K562 (cell line): ENCODE data around the gene CBX3. TPM values are rescaled to one million over a fixed set of nuclear protein-coding genes. Genes with fewer than 3 reads are reported as not detected.
A peak's percentile ranks its signal among the peaks of the same experiment; 100 is the strongest.
"Not testable (repeated sequence)": the region's sequence is repeated elsewhere in the genome, so short reads cannot be mapped to it uniquely, and the experiment has no call there.

ENCODE experiments used
- ATAC-seq: fragments of 200-7000 bp; cut with Tn5 transposase; 3 replicates; pipeline ENCODE4 v1.9.1; 2020; ENCODE audit warnings: moderate library complexity
- BruUV-seq: library from RNA; stranded (reverse); fragments of 400-500 nt; replicated peaks from 2 replicates; lab custom pipeline; 2021; lab: Mats Ljungman, UMichigan
- CTCF ChIA-PET: fragments of 300-600 bp; formaldehyde crosslinking; extraction: SDS; loops from one replicate; lab custom pipeline; 2021; ENCODE audit warnings: low intra/inter-chr PET ratio; lab: Yijun Ruan, JAX
- POLR2A ChIA-PET: fragments of 300-600, 350-650 bp; sonication (Branson Sonifier 250); formaldehyde crosslinking; extraction: SDS; loops from one replicate; lab custom pipeline; 2021; ENCODE audit warnings: antibody characterized with exemption, inconsistent platforms; lab: Yijun Ruan, JAX
- DNase-seq, 4 experiments: peaks; one replicate each; pipeline versions ENCODE4 v3.0.0 to v3.0.0-alpha.2; 2011 to 2018; ENCODE audit warnings: low spot score in 3 of 4, mixed read lengths in 3 of 4; ENCODE audit errors: extremely low read depth in 1 of 4
- FAIRE-seq: peaks from 2 replicates; lab custom pipeline; 2011; peaks lifted over from hg19 to GRCh38; lab: Jason Lieb, UNC
- H2AFZ ChIP-seq: 2 replicates; pipeline ENCODE4 v1.6.0; 2011; ENCODE audit warnings: low read depth, low read length, control low read depth, inconsistent platforms
- H3K27ac ChIP-seq: fragments of 200-600 bp; 3 replicates; pipeline ENCODE4 v1.8.0; 2011; ENCODE audit warnings: low read depth, mild to moderate bottlenecking, control low read depth, inconsistent platforms, low read length, moderate library complexity, mixed read lengths; ENCODE audit errors: extremely low read depth
- H3K27me3 ChIP-seq, 2 experiments: fragments of 300-600 bp in 1 of 2; 2 replicates in 1 of 2; 3 replicates in 1 of 2; pipeline versions ENCODE4 v1.6.0 to v1.8.0; 2011; ENCODE audit warnings: inconsistent platforms in 2 of 2, low read length in 2 of 2, mild to moderate bottlenecking in 1 of 2, mixed read lengths in 1 of 2, moderate library complexity in 1 of 2; ENCODE audit not compliant: control insufficient read depth in 2 of 2, insufficient read depth in 2 of 2
- H3K36me3 ChIP-seq: fragments of 300-600 bp; 3 replicates; pipeline ENCODE4 v1.8.0; 2011; ENCODE audit warnings: mild to moderate bottlenecking, low read length, inconsistent platforms; ENCODE audit not compliant: control insufficient read depth, insufficient read depth
- H3K4me1 ChIP-seq, 2 experiments: fragments of 200-600 bp in 1 of 2; replicated peaks in 1 of 2; 2 replicates in 1 of 2; 3 replicates in 1 of 2; pipeline versions ENCODE4 v1.5.1 to v1.8.0; 2011; ENCODE audit warnings: inconsistent platforms in 2 of 2, low read length in 2 of 2, mild to moderate bottlenecking in 1 of 2, mixed read lengths in 1 of 2, moderate library complexity in 1 of 2; ENCODE audit not compliant: control insufficient read depth in 2 of 2, insufficient read depth in 2 of 2
- H3K4me2 ChIP-seq: 2 replicates; pipeline ENCODE4 v1.6.1; 2011; ENCODE audit warnings: low read length, control low read depth, inconsistent platforms, mixed read lengths; ENCODE audit not compliant: insufficient read depth
- H3K4me3 ChIP-seq: fragments of 200-600 bp; sonication (generic), shearing (Covaris generic); 2 replicates; pipeline ENCODE4 v1.5.1; 2016; ENCODE audit warnings: control low read depth, inconsistent platforms
- H3K79me2 ChIP-seq: fragments of 200-600 bp; 3 replicates; pipeline ENCODE4 v1.8.0; 2011; ENCODE audit warnings: low read length, inconsistent platforms; ENCODE audit not compliant: control insufficient read depth, insufficient read depth
- H3K9ac ChIP-seq, 2 experiments: 2 replicates each; pipeline versions ENCODE4 v1.6.0 to v1.6.1; 2011; ENCODE audit warnings: low read depth in 2 of 2, low read length in 2 of 2, control low read depth in 1 of 2, inconsistent platforms in 1 of 2, mild to moderate bottlenecking in 1 of 2, mixed read lengths in 1 of 2; ENCODE audit not compliant: insufficient read depth in 1 of 2
- H3K9me1 ChIP-seq: one replicate; pipeline ENCODE4 v1.6.0; 2011; ENCODE audit warnings: inconsistent platforms, mild to moderate bottlenecking, low read length, moderate library complexity; ENCODE audit not compliant: control insufficient read depth, insufficient read depth
- H3K9me3 ChIP-seq: replicated peaks from 2 replicates; pipeline ENCODE4 v1.5.1; 2011; ENCODE audit warnings: low read depth, low read length, inconsistent platforms; ENCODE audit not compliant: control insufficient read depth, insufficient read depth
- H4K20me1 ChIP-seq: replicated peaks from 2 replicates; pipeline ENCODE4 v1.6.1; 2011; ENCODE audit warnings: low read length, inconsistent platforms, mixed read lengths; ENCODE audit not compliant: control insufficient read depth, insufficient read depth
- ARID1B ChIP-seq: fragments of 450-650 bp; IDR thresholded peaks from 2 replicates; pipeline ENCODE4 v1.6.1; 2016; ENCODE audit warnings: antibody characterized with exemption, mild to moderate bottlenecking, inconsistent platforms
- C11orf30 ChIP-seq: fragments of 450-650 bp; IDR thresholded peaks from 2 replicates; pipeline ENCODE4 v1.6.1; 2016; ENCODE audit warnings: low read depth, mild to moderate bottlenecking
- CBFA2T2 ChIP-seq: fragments of 450-650 bp; conservative IDR thresholded peaks from 2 replicates; pipeline ENCODE4 v1.6.1; 2017; ENCODE audit warnings: mild to moderate bottlenecking
- CBFA2T3 ChIP-seq: fragments of 450-650 bp; IDR thresholded peaks from 2 replicates; pipeline ENCODE4 v1.6.1; 2017
- KDM1A ChIP-seq, 2 experiments: fragments of 450-650 bp; IDR thresholded peaks; 2 replicates each; pipeline ENCODE4 v1.6.1; 2016; ENCODE audit warnings: mild to moderate bottlenecking in 2 of 2
- MAFF ChIP-seq: IDR thresholded peaks from 2 replicates; pipeline ENCODE4 v1.6.1; 2012; ENCODE audit warnings: low read length, improper control_type of control experiment
- MAFG ChIP-seq: fragments of 450-650 bp; conservative IDR thresholded peaks from 2 replicates; pipeline ENCODE4 v1.6.1; 2016; ENCODE audit warnings: missing genetic modification characterization, missing compliant biosample characterization
- MAFK ChIP-seq: IDR thresholded peaks from 2 replicates; pipeline ENCODE4 v1.6.1; 2011; ENCODE audit warnings: low read length, improper control_type of control experiment
- MBD2 ChIP-seq: sonication (generic); IDR thresholded peaks from 2 replicates; pipeline ENCODE4 v1.6.1; 2016; ENCODE audit warnings: low read depth, borderline replicate concordance
- NCOR1 ChIP-seq: fragments of 450-650 bp; IDR thresholded peaks from 2 replicates; pipeline ENCODE4 v1.6.1; 2016; ENCODE audit warnings: mild to moderate bottlenecking, moderate library complexity
- NFIC ChIP-seq: fragments of 450-650 bp; IDR thresholded peaks from 2 replicates; pipeline ENCODE4 v1.6.1; 2017; ENCODE audit warnings: mild to moderate bottlenecking, inconsistent platforms
- RBBP5 ChIP-seq: fragments of 200-600 bp; sonication (generic); IDR thresholded peaks from 2 replicates; pipeline ENCODE4 v1.6.1; 2012; ENCODE audit warnings: borderline replicate concordance, mild to moderate bottlenecking, low read length, control low read depth, inconsistent platforms; ENCODE audit not compliant: insufficient read depth, poor library complexity, severe bottlenecking
- TRIM24 ChIP-seq, 2 experiments: fragments of 450-650 bp; IDR thresholded peaks; 2 replicates each; pipeline ENCODE4 v1.6.1; 2016
- ZNF316 ChIP-seq: fragments of 450-650 bp; IDR thresholded peaks from 2 replicates; pipeline ENCODE4 v1.6.1; 2016
- WGBS: fragments of 100-300 bp; shearing (Covaris generic); methylation state at CpG from one replicate; pipeline ENCODE4 v1.1.6; 2016; ENCODE audit warnings: low coverage, mixed read lengths; ENCODE audit not compliant: insufficient coverage; ENCODE audit errors: missing lambda C conversion rate; 5-methylcytosine and 5-hydroxymethylcytosine counted together
- in situ Hi-C: fragments of 300-500 bp; cut with MboI; formaldehyde crosslinking; loops from 4 replicates; pipeline ENCODE4 v1.15.0; 2018; ENCODE audit warnings: inconsistent platforms, mixed read lengths
- intact Hi-C: fragments of 100-400 bp; cut with micrococcal nuclease; formaldehyde crosslinking; loops from 2 replicates; pipeline ENCODE4 v1.14.2; 2022
- polyA plus RNA-seq, 8 experiments: library from polyadenylated mRNA; depleted of rRNA in 4 of 8; stranded (reverse) in 5 of 8; unstranded in 3 of 8; fragments of >200 nt; fragmentation: Nextera tagmentation in 2 of 8; fragmentation: Illumina TruSeq in 1 of 8; extraction: Ambion mirVana in 2 of 8; extraction: Trizol in 1 of 8; gene quantifications; 2 replicates each; pipeline versions ENCODE4 v1.2.1 to v1.2.3, GENCODE V29; 2011 to 2014; ENCODE audit warnings: inconsistent platforms in 1 of 8, missing spikeins in 1 of 8
- total RNA-seq, 7 experiments: library from RNA; depleted of rRNA in 6 of 7; stranded (reverse); fragments of >200 nt in 6 of 7; fragmentation: Illumina TruSeq in 2 of 7; extraction: Trizol in 2 of 7; gene quantifications; 2 replicates each; pipeline versions ENCODE4 v1.2.1 to v1.2.3, GENCODE V29; 2011 to 2021; ENCODE audit warnings: low replicate concordance in 1 of 7
- TF ChIP-seq, protein P1 (sequence below), 2 experiments: fragments of 450-650 bp; conservative IDR thresholded peaks; 2 replicates each; pipeline ENCODE4 v1.6.1; 2017; ENCODE audit warnings: mild to moderate bottlenecking in 2 of 2, moderate library complexity in 2 of 2
- TF ChIP-seq, protein P2 (sequence below), 2 experiments: fragments of 250-450 bp in 1 of 2; fragments of 450-650 bp in 1 of 2; sonication (Bioruptor Pico) in 1 of 2; IDR thresholded peaks; 2 replicates each; pipeline versions ENCODE4 v1.6.1 to v1.8.0; 2016 to 2021; ENCODE audit warnings: mild to moderate bottlenecking in 2 of 2, moderate library complexity in 2 of 2, missing compliant biosample characterization in 1 of 2, missing genetic modification characterization in 1 of 2

The CBX3 gene
- total and polyA plus RNA-seq, 9 of the 15 experiments (the other 6 are each of a cell fraction or from before 2014, with no cell fraction given) = 198 to 413 (median 328) TPM

DNA sequence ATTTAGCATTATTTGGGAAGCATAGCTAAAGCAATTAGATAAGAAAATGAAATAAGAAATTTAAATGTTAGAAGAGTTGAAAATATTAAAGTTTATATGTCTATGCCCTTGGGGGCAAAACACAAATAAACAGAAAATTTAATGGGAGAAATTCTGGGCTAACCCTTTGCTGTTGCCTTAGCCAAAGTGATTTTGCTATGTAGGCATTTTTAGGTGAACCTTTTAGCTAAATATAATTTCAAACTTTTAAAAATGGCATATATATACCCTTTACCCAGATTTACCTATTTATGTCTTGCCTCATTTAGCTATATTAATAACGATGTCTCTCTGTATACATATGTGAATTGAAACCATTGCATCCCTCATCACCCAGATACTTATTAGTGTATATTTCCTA lies 29.5 kb upstream of the CBX3 start:
- BruUV-seq = no TSS peak
- Histone ChIP-seq H3K4me1 (peaks cover 3 to 8% of the 10 kb centered on the region in 2 experiments; a peak in 3 of 5 replicates), H3K9me3 (no peaks in the 10 kb centered on the region), H3K4me3 (no peak overlapping the region), H2AFZ (no peak overlapping the region), H3K27ac (no peak overlapping the region), H3K9ac (no peak overlapping the region), H3K79me2 (peaks cover 5% of the 10 kb centered on the region; the same call in 1 of the 3 replicates), H3K4me2 (no peak overlapping the region), H3K27me3 (no peaks in the 10 kb centered on the region), H4K20me1 (no peaks in the 10 kb centered on the region), H3K9me1 (no peaks in the 10 kb centered on the region), H3K36me3 (peaks cover 2% of the 10 kb centered on the region; the same call in 1 of the 3 replicates)
- ChIA-PET POLR2A (no interaction called here), CTCF (no interaction called here)
- in situ Hi-C loops (no loop called here), intact Hi-C loops (no loop called here)
- ATAC-seq = no peak
- TF ChIP-seq MAFF (peak; percentile 60), C11orf30 (peak; percentile 61; the same call in 1 of the 2 replicates), MAFK (peak; percentile 46; the same call in 1 of the 2 replicates), RBBP5 (no peak), ZNF316 (peak; percentile 69; the same call in 1 of the 2 replicates), MBD2 (no peak), MAFG (tag) (peak; percentile 40; the same call in 1 of the 2 replicates)
- WGBS = 93% methylated on average over 1 of the region's 1 CpG
- FAIRE-seq = no peak
- DNase-seq = no peak

DNA sequence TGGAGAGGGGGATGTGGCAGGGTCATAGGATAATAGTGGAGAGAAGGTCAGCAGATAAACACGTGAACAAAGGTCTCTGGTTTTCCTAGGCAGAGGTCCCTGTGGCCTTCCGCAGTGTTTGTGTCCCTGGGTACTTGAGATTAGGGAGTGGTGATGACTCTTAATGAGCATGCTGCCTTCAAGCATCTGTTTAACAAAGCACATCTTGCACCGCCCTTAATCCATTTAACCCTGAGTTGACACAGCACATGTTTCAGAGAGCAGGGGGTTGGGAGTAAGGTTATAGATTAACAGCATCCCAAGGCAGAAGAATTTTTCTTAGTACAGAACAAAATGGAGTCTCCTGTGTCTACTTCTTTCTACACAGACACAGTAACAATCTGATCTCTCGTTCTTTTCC lies 25.6 kb upstream of the CBX3 start:
- H4K20me1 ChIP-seq, H3K79me2 ChIP-seq, H3K9ac ChIP-seq, H3K9me1 ChIP-seq, H3K27me3 ChIP-seq, CTCF ChIA-PET, DNase-seq, H3K36me3 ChIP-seq, H3K4me3 ChIP-seq, intact Hi-C loops, in situ Hi-C loops, ATAC-seq, FAIRE-seq, H2AFZ ChIP-seq, POLR2A ChIA-PET, BruUV-seq, H3K9me3 ChIP-seq, H3K27ac ChIP-seq, H3K4me2 ChIP-seq: not testable (repeated sequence)
- H3K4me1 ChIP-seq = peaks cover 10 to 14% of the 10 kb centered on the region in 2 experiments; a peak in 4 of 5 replicates
- WGBS = no CpG with 5 or more reads among the region's 4 CpGs
- peak; percentile 81 for TF ChIP-seq CBFA2T3
- TF ChIP-seq CBFA2T2 = peak; percentile 74
- TF ChIP-seq KDM1A (IDR thresholded peaks at IDR 0.05) = peak in 1 of 2 experiments; percentile 29; a peak in 1 of 4 replicates
- TF ChIP-seq, protein P1, sequence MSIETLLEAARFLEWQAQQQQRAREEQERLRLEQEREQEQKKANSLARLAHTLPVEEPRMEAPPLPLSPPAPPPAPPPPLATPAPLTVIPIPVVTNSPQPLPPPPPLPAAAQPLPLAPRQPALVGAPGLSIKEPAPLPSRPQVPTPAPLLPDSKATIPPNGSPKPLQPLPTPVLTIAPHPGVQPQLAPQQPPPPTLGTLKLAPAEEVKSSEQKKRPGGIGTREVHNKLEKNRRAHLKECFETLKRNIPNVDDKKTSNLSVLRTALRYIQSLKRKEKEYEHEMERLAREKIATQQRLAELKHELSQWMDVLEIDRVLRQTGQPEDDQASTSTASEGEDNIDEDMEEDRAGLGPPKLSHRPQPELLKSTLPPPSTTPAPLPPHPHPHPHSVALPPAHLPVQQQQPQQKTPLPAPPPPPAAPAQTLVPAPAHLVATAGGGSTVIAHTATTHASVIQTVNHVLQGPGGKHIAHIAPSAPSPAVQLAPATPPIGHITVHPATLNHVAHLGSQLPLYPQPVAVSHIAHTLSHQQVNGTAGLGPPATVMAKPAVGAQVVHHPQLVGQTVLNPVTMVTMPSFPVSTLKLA (conservative IDR thresholded peaks at IDR 0.05) = peak in 1 of 2 experiments; percentile 36; a peak in 1 of 4 replicates
- TF ChIP-seq, protein P2, sequence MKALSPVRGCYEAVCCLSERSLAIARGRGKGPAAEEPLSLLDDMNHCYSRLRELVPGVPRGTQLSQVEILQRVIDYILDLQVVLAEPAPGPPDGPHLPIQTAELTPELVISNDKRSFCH (CRISPR knock-in tag; IDR thresholded peaks at IDR 0.05) = not testable (repeated sequence)
- TF ChIP-seq, protein P2 (tag; IDR thresholded peaks at IDR 0.05) = 0 out of 2 replicates have a peak, but pooled peaks have one; percentile 55
- TF ChIP-seq ARID1B = peak; percentile 39; the same call in 1 of the 2 replicates
- peak in 1 of 2 experiments; percentile 20; a peak in 1 of 4 replicates for TF ChIP-seq TRIM24 (IDR thresholded peaks at IDR 0.05)
- TF ChIP-seq NCOR1 = peak; percentile 44; the same call in 1 of the 2 replicates
- TF ChIP-seq NFIC = peak; percentile 20; the same call in 1 of the 2 replicates
